Measurements from ENCODE around the gene CAPNS1. TPM values are rescaled to one million over a fixed set of nuclear protein-coding genes. Genes with fewer than 3 reads are reported as not detected.

CAPNS1 gene
- total RNA-seq, 4 donors from 2014 or later, result 211 to 284 (median 266) TPM

GRCh38 chr19:36136964-36137686, 2.7 kb upstream of the CAPNS1 start:
- Histone ChIP-seq H3K9me3 (no peaks in the 10 kb centered on the region), H3K36me3 (peaks cover under 1 to 7% (median 1%) of the 10 kb centered on the region in 3 donors), H3K4me1 (peaks cover 32 to 80% (median 39%) of the 10 kb centered on the region in 3 donors), H3K27ac (peak overlapping the region; percentile 87 to 99 (median 96)), H3K4me3 (peak overlapping the region in 1 of 4 donors; percentile 40), H3K27me3 (no peaks in the 10 kb centered on the region)
- no peak for DNase-seq
- WGBS, 2 donors, result 36 to 49% methylated on average over 10 to 12 of the region's 12 CpGs
- peak in 1 of 4 donors; percentile 37 for TF ChIP-seq POLR2A (IDR thresholded peaks at IDR 0.05)
- no peak for TF ChIP-seq CTCF (IDR thresholded peaks at IDR 0.05)
- intact Hi-C loops (cut with DNase I), result no loop called here

- intact Hi-C loops (cut with DNase I), result no loop called here
- Histone ChIP-seq H3K4me3 (peak overlapping the region; percentile 68 to 88 (median 82)), H3K9me3 (no peaks in the 10 kb centered on the region), H3K4me1 (peaks cover 26 to 65% (median 32%) of the 10 kb centered on the region in 3 donors), H3K27ac (peak overlapping the region; percentile 92 to 99 (median 99)), H3K27me3 (no peaks in the 10 kb centered on the region), H3K36me3 (peaks cover 9 to 27% (median 14%) of the 10 kb centered on the region in 3 donors)
- no peak for TF ChIP-seq CTCF (IDR thresholded peaks at IDR 0.05)
- no peak for TF ChIP-seq POLR2A (IDR thresholded peaks at IDR 0.05)
- DNase-seq, result no peak
- WGBS, 2 donors, result 35 to 48% methylated on average over 7 of the region's 7 CpGs
Measured at GRCh38 chr19:36139120-36139472, 770 bp upstream of the CAPNS1 start.

GRCh38 chr19:36140304-36141038, 605 bp downstream of the CAPNS1 start:
- WGBS, 2 donors, result 2% methylated on average over 9 to 10 of the region's 31 CpGs
- Histone ChIP-seq H3K9me3 (no peaks in the 10 kb centered on the region), H3K36me3 (peaks cover 9 to 41% (median 24%) of the 10 kb centered on the region in 3 donors), H3K27me3 (no peaks in the 10 kb centered on the region), H3K27ac (peak overlapping the region; percentile 92 to 99 (median 99)), H3K4me3 (peak overlapping the region; percentile 68 to 88 (median 82)), H3K4me1 (peaks cover 26 to 56% (median 32%) of the 10 kb centered on the region in 3 donors)
- intact Hi-C loops (cut with DNase I), result no loop called here
- no peak for DNase-seq
- TF ChIP-seq CTCF (IDR thresholded peaks at IDR 0.05), result no peak
- TF ChIP-seq POLR2A (IDR thresholded peaks at IDR 0.05), result no peak

GRCh38 chr19:36141039-36141927, 1.4 kb downstream of the CAPNS1 start:
- WGBS, 2 donors, result 40 to 59% methylated on average over 15 to 19 of the region's 42 CpGs
- H3K36me3 ChIP-seq, result peaks cover 17 to 49% (median 32%) of the 10 kb centered on the region in 3 donors
- TF ChIP-seq CTCF (IDR thresholded peaks at IDR 0.05) (no peak), POLR2A (IDR thresholded peaks at IDR 0.05) (peak in 1 of 4 donors; percentile 75)
- peak; percentile 59 for DNase-seq
- H3K27me3 ChIP-seq, result no peaks in the 10 kb centered on the region
- H3K27ac ChIP-seq, result peak overlapping the region; percentile 92 to 99 (median 99)
- intact Hi-C loops (cut with DNase I), result no loop called here
- H3K4me1 ChIP-seq, result peaks cover 26 to 48% (median 28%) of the 10 kb centered on the region in 3 donors
- peak overlapping the region; percentile 68 to 88 (median 82) for H3K4me3 ChIP-seq
- no peaks in the 10 kb centered on the region for H3K9me3 ChIP-seq
